ENCODE results near the gene BICC1. TPM values are rescaled to one million over a fixed set of nuclear protein-coding genes. Genes with fewer than 3 reads are reported as not detected.

The BICC1 gene
- total and polyA plus RNA-seq, 2 donors (not counting 3 experiments of a cell fraction or from before 2014, with no cell fraction given): 0.06 to 0.29 TPM

DNA sequence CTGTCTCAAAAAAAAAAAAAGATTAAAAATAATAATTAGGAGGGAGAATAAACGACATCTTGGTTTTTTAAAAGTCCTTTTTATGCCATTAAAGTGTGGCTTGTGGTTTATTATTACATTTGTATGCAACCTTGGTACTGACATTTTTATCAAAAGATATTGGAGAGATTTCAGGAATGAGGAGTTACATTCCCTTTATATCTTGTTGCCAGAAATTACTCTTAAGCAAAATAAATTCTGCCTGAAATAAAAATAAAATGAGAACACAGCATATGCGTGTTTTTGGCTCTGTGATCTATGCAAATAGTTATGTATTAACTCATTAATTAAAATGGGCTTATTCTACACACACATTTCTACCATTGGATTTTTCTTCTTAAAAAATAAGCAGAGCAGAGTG, 202.4 kb downstream of the BICC1 start:
- no peaks in the 10 kb centered on the region for H3K27me3 ChIP-seq (ENCODE audit: control insufficient read depth in 2 of 2, insufficient read depth in 2 of 2, low read length in 2 of 2)
- no peaks in the 10 kb centered on the region for H3K79me2 ChIP-seq (ENCODE audit: control insufficient read depth, insufficient read depth, low read length)
- intact Hi-C loops (cut with micrococcal nuclease): no loop called here
- FAIRE-seq: no peak
- H4K20me1 ChIP-seq (replicated peaks; ENCODE audit: control insufficient read depth, extremely low read depth, insufficient read depth, low read length): no peaks in the 10 kb centered on the region
- CTCF ChIA-PET: no interaction called here
- H3K4me2 ChIP-seq (ENCODE audit: insufficient read depth, low read length): no peak overlapping the region
- POLR2A ChIA-PET: no interaction called here
- H3K4me3 ChIP-seq (replicated peaks in 1 of 3; ENCODE audit: insufficient read depth in 1 of 3, low read depth in 1 of 3, low read length in 3 of 3): no peak overlapping the region
- no peak for TF ChIP-seq FOS (IDR thresholded peaks at IDR 0.05; ENCODE audit: borderline replicate concordance, insufficient read depth, low read length)
- no peak for TF ChIP-seq POLR2AphosphoS5 (IDR thresholded peaks at IDR 0.05; ENCODE audit: insufficient read depth, low read depth, low read length)
- TF ChIP-seq JUN (IDR thresholded peaks at IDR 0.05; ENCODE audit: borderline replicate concordance, insufficient read depth, insufficient read length, low read depth): no peak
- no peak for DNase-seq (ENCODE audit: low read depth, low spot score)
- BruUV-seq (replicated peaks): no TSS peak
- dilution Hi-C loops (cut with MboI; ENCODE audit: extremely low pct_ligation_motif_present, low sequenced_read_pairs): no loop called here
- H3K4me1 ChIP-seq (ENCODE audit: control insufficient read depth, extremely low read depth, insufficient read depth, low read length): no peaks in the 10 kb centered on the region
- H3K9me1 ChIP-seq (replicated peaks; ENCODE audit: control insufficient read depth, extremely low read depth, insufficient read depth, low read length): no peaks in the 10 kb centered on the region
- no peak overlapping the region for H3K9ac ChIP-seq (replicated peaks; ENCODE audit: extremely low read depth, insufficient read depth, low read length)
- H3K36me3 ChIP-seq (ENCODE audit: control insufficient read depth in 2 of 2, extremely low read depth in 1 of 2, insufficient read depth in 2 of 2, low read length in 2 of 2): no peaks in the 10 kb centered on the region
- H3K27ac ChIP-seq (ENCODE audit: insufficient read depth, low read depth, low read length): no peak overlapping the region
- H3K9me3 ChIP-seq (replicated peaks; ENCODE audit: control insufficient read depth, insufficient read depth, low read length): no peaks in the 10 kb centered on the region
- H2AFZ ChIP-seq (ENCODE audit: low read depth, low read length): no peak overlapping the region

DNA sequence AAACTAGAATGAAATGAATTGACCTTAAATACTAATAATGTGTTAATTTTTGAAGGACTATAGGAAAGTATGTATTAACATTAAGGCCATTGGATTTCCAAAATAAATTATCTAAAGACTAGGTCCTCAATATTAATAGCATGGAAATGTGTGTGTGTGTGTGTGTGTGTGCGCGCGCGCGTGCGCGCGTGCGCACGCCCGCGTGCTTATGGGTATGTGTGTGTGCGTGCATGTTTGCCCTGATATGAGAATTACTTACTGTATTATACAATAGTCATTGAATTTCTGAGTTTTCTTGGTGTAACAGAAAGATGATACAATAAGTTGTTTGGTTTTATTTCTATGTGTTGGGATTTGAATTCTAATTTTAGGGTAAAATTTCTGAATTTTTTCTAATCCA, 205.9 kb downstream of the BICC1 start:
- CTCF ChIA-PET: no interaction called here
- dilution Hi-C loops (cut with MboI; ENCODE audit: extremely low pct_ligation_motif_present, low sequenced_read_pairs): no loop called here
- intact Hi-C loops (cut with micrococcal nuclease): no loop called here
- no peak overlapping the region for H3K27ac ChIP-seq (ENCODE audit: insufficient read depth, low read depth, low read length)
- no TSS peak for BruUV-seq (replicated peaks)
- H3K27me3 ChIP-seq (ENCODE audit: control insufficient read depth in 2 of 2, insufficient read depth in 2 of 2, low read length in 2 of 2): no peaks in the 10 kb centered on the region
- POLR2A ChIA-PET: no interaction called here
- H3K9ac ChIP-seq (replicated peaks; ENCODE audit: extremely low read depth, insufficient read depth, low read length): no peak overlapping the region
- H3K4me2 ChIP-seq (ENCODE audit: insufficient read depth, low read length): no peak overlapping the region
- DNase-seq (ENCODE audit: low read depth, low spot score): no peak
- no peak overlapping the region for H3K4me3 ChIP-seq (replicated peaks in 1 of 3; ENCODE audit: insufficient read depth in 1 of 3, low read depth in 1 of 3, low read length in 3 of 3)
- TF ChIP-seq, protein P1, sequence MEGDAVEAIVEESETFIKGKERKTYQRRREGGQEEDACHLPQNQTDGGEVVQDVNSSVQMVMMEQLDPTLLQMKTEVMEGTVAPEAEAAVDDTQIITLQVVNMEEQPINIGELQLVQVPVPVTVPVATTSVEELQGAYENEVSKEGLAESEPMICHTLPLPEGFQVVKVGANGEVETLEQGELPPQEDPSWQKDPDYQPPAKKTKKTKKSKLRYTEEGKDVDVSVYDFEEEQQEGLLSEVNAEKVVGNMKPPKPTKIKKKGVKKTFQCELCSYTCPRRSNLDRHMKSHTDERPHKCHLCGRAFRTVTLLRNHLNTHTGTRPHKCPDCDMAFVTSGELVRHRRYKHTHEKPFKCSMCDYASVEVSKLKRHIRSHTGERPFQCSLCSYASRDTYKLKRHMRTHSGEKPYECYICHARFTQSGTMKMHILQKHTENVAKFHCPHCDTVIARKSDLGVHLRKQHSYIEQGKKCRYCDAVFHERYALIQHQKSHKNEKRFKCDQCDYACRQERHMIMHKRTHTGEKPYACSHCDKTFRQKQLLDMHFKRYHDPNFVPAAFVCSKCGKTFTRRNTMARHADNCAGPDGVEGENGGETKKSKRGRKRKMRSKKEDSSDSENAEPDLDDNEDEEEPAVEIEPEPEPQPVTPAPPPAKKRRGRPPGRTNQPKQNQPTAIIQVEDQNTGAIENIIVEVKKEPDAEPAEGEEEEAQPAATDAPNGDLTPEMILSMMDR (IDR thresholded peaks at IDR 0.05; ENCODE audit: extremely low read depth in 1 of 2, insufficient read depth in 1 of 2, low read depth in 1 of 2, low read length in 2 of 2): no peak
- no peak for TF ChIP-seq FOS (IDR thresholded peaks at IDR 0.05; ENCODE audit: borderline replicate concordance, insufficient read depth, low read length)
- H3K9me1 ChIP-seq (replicated peaks; ENCODE audit: control insufficient read depth, extremely low read depth, insufficient read depth, low read length): no peaks in the 10 kb centered on the region
- no peaks in the 10 kb centered on the region for H3K9me3 ChIP-seq (replicated peaks; ENCODE audit: control insufficient read depth, insufficient read depth, low read length)
- no peaks in the 10 kb centered on the region for H4K20me1 ChIP-seq (replicated peaks; ENCODE audit: control insufficient read depth, extremely low read depth, insufficient read depth, low read length)
- no peaks in the 10 kb centered on the region for H3K36me3 ChIP-seq (ENCODE audit: control insufficient read depth in 2 of 2, extremely low read depth in 1 of 2, insufficient read depth in 2 of 2, low read length in 2 of 2)
- H3K4me1 ChIP-seq (ENCODE audit: control insufficient read depth, extremely low read depth, insufficient read depth, low read length): no peaks in the 10 kb centered on the region
- H2AFZ ChIP-seq (ENCODE audit: low read depth, low read length): no peak overlapping the region
- no peaks in the 10 kb centered on the region for H3K79me2 ChIP-seq (ENCODE audit: control insufficient read depth, insufficient read depth, low read length)
- no peak for FAIRE-seq
